Epithelial cell of prostate (primary cell): ENCODE measurements around the gene PLA2G10.
"Not testable (repeated sequence)": the region's sequence is repeated elsewhere in the genome, so short reads cannot be mapped to it uniquely, and the experiment has no call there.

Experiments
- DNase-seq: peaks from one replicate; pipeline ENCODE4 v3.0.0-alpha.2; 2011; ENCODE audit warnings: low read depth, low spot score
- H3K27ac ChIP-seq: fragments of 450-650 bp; 2 replicates; pipeline ENCODE4 v1.5.1; 2017; ENCODE audit warnings: mild to moderate bottlenecking

PLA2G10 gene

DNA sequence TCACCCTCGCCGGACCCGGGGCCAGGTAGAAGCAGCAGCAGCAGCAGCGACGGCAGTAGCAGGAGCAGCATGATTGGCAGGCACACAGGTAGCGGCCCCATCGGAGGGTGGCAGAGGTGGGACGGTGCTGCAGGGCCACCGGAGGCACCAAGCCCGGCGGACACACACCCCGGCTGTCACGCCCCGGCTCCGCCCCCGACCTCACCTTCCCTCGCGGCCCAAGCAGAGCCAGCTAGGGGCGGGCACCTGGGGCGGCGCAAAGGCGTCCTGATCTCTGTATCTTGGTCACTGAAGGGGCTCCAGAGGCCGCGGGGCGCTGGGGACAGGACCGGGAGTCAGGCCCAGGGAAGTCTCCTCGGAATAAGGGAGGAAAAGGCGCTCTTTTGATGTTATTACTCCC lies at the start of gene PLA2G10:
Gene PLA2G10 (minus strand): TSS at position 180 of the 400 bp plus-strand sequence. CDS start 79 bp downstream, at position 101.
- H3K27ac ChIP-seq, result not testable (repeated sequence)

DNA sequence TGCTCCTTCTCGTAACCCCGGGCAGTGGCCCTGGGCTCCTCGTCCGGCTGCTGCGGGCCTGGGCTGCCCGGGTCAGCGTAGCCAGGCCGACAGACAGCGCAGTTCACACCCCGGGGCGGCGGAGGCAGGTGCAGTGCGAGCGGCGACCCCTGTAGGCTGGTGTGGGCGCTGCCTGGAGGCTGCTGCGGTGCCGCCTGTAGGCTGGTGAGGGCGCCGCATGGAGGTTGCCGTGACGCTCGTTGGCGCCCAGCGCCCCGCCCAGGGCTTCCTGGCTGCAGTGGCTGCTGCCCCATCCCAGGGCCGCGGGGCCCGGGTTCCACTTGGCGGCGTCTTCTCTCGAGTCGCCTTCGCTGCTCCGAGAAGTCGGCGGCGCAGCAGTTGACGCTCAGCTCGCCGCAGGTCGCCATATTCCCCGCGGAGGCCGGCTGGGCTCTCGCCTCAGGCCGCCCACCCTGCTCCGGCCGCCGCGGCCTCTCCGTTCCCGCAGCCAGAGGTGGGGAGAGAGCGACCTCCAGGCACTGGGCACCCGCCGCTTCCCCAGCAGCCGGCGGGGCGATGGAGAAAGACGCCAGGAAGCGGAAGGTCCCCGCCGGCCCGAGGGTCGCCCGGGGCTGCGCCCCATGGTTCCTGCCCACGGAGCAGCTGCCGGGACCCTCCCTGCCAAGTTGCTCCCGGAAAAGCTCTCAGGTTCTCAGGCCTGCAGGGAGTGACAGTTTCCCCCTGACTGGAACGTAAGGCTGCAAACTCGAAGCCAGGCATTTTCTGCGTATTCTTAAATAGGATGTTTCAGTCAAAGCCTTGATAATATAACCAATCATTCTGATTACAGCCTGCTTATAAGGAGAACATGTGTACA lies 48.4 kb upstream of the PLA2G10 start, which contains the start of gene NPIPA2:
Gene NPIPA2 (plus strand): TSS at position 261 of the 856 bp plus-strand sequence. CDS start 5,533 bp downstream, outside the sequence.
- H3K27ac ChIP-seq, DNase-seq: not testable (repeated sequence)

More for the DNA sequence above, at the start of gene PLA2G10:
- DNase-seq, result not testable (repeated sequence)

DNA sequence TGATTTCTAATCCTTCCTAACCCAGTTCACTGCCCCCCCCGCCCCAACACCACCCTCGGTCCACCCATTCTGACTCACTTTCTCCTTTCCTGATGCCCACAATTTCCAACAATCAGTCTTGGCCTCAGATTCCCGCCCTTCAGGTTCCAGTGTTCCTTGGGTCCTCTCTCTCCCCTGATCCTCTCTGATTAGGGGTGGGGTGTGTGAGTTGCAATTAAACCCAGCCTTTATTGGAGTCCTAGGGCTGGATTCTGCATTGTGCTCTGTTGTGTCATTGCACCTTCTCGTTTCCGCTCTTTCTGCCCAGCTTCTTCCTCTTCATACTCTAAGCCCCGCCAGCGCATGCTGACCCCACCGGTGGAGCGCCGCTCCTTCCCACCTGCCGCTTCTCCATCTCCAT lies 47.7 kb upstream of the PLA2G10 start:
- H3K27ac ChIP-seq, DNase-seq: not testable (repeated sequence)

- not testable (repeated sequence) for H3K27ac ChIP-seq, DNase-seq
These were observed 46.8 kb upstream of the PLA2G10 start for GRCh38 chr16:14740832-14741385.

DNA sequence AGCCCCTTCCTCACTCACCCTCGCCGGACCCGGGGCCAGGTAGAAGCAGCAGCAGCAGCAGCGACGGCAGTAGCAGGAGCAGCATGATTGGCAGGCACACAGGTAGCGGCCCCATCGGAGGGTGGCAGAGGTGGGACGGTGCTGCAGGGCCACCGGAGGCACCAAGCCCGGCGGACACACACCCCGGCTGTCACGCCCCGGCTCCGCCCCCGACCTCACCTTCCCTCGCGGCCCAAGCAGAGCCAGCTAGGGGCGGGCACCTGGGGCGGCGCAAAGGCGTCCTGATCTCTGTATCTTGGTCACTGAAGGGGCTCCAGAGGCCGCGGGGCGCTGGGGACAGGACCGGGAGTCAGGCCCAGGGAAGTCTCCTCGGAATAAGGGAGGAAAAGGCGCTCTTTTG lies 39.1 kb upstream of the PLA2G10 start:
- DNase-seq, H3K27ac ChIP-seq: not testable (repeated sequence)

DNA sequence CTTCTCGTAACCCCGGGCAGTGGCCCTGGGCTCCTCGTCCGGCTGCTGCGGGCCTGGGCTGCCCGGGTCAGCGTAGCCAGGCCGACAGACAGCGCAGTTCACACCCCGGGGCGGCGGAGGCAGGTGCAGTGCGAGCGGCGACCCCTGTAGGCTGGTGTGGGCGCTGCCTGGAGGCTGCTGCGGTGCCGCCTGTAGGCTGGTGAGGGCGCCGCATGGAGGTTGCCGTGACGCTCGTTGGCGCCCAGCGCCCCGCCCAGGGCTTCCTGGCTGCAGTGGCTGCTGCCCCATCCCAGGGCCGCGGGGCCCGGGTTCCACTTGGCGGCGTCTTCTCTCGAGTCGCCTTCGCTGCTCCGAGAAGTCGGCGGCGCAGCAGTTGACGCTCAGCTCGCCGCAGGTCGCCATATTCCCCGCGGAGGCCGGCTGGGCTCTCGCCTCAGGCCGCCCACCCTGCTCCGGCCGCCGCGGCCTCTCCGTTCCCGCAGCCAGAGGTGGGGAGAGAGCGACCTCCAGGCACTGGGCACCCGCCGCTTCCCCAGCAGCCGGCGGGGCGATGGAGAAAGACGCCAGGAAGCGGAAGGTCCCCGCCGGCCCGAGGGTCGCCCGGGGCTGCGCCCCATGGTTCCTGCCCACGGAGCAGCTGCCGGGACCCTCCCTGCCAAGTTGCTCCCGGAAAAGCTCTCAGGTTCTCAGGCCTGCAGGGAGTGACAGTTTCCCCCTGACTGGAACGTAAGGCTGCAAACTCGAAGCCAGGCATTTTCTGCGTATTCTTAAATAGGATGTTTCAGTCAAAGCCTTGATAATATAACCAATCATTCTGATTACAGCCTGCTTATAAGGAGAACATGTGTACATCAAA lies 9.3 kb upstream of the PLA2G10 start, which contains the start of gene NPIPA3:
Gene NPIPA3 (plus strand): TSS at position 256 of the 856 bp plus-strand sequence. CDS start 5,533 bp downstream, outside the sequence.
- H3K27ac ChIP-seq, DNase-seq: not testable (repeated sequence)

GRCh38 chr16:14702672-14703071 lies 8.6 kb upstream of the PLA2G10 start:
- not testable (repeated sequence) for DNase-seq, H3K27ac ChIP-seq

GRCh38 chr16:14701859-14702258 lies 7.8 kb upstream of the PLA2G10 start:
- DNase-seq, H3K27ac ChIP-seq: not testable (repeated sequence)

DNA sequence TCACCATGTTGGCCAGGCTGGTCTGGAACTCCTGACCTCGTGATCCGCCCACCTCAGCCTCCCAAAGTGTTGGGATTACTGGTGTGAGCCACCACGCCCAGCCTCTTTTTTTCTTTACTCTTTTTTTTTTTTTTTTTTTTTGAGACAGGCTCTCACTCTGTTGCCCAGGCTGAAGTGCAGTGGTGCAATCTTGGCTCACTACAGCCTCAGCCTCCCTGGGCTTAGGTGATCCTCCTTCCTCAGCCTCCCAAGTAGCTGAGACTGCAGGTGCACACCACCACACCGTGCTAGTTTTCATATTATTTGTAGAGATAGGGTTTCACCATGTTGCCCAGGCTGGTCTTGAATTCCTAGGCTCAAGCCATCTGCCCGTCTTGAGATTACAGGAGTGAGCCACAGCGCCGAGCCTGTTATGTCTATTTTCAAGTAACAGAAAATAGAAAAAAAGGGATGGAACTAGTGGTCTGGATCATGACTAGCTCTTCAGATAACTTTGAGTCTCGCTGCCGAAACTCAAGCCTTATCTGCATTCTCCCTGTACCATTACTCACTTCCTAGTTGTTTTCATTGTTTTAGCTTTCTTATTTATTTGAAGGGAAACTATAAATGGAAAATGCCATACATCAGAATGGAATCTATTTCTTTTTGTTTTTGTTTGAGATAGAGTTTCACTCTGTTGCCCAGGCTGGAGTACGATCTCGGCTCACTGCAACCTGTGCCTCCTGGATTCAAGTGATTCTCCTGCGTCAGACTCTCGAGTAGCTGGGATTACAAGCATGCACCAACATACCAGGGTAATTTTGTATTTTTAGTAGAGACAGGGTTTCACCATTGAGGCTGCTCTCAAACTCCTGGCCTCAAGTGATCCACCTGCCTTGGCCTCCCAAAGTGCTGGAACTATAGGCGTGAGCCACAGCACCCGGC lies 8.0 kb downstream of the PLA2G10 start:
- DNase-seq, H3K27ac ChIP-seq: not testable (repeated sequence)

DNA sequence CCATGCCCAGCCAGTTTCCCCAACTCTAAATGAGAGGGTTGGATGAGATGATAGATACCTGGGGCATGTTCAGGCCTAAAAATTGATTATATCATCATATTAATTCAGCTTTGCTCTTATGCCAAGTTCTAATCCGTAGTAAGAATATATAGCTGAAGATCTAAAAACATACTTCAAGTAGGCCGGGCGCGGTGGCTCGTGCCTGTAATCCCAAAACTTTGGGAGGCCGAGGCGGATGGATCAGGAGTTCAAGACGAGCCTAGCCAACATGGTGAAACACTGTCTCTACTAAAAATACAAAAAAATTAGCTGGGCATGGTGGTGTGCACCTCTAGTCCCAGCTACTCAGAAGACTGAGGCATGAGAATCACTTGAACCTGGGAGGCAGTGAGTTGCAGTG lies 12.0 kb downstream of the PLA2G10 start:
- no peak for DNase-seq

DNA sequence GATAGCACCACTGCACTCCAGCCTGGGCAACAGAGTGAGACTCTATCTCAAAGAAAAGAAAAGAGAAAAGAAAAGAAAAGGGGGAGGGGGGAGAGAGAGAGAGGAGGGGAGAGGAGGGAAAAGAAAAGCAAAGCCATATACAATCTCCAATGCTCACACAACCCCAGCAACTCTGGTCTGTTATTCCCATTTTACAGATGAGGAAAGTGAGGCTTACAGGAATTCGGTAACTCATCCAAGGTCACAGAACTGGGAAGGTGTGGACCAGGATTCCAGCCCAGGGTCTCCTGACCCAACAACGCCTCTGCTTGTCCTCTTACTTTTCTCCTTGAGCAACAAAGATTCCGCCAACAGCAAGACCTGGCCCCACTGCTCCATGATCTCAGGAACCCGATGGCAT lies 13.0 kb downstream of the PLA2G10 start:
- DNase-seq, result no peak
- no peak overlapping the region for H3K27ac ChIP-seq

More for the DNA sequence above, 12.0 kb downstream of the PLA2G10 start:
- no peak overlapping the region for H3K27ac ChIP-seq

GRCh38 chr16:14680396-14680795 lies 13.7 kb downstream of the PLA2G10 start:
- not testable (repeated sequence) for H3K27ac ChIP-seq, DNase-seq

DNA sequence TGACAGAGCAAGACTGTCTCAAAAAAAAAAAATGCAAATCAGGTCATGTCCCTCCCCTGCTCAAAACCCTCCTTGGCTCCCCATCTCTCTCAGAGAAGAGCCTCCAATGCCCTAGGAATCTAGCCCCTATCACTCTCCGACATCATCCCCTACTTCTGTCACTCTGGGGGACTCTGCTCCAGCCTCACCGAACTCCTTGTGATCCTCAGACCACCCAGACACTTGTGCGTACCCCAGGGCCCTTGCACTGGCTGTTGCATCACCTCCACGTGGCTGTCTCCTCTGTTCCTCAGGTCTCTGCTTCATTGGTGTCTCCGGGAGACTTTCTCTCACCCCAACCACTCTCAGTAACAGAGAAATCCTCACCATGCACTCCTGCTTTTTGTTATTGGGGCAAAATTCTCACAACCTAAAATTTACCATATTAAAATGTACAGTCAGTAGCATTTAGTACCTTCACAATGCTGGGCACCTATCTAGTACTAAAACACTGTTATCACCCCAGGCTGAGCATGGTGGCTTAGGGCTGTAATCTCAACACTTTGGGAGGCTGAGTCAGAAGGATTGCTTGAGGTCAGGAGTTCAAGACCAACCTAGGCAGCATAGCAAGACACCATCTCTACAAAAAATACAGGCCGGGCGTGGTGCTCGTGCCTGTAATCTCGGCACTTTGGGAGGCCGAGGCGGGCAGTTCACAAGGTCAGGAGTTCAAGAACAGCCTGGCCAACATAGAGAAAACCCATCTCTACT lies 15.2 kb downstream of the PLA2G10 start:
- DNase-seq, result no peak
- H3K27ac ChIP-seq, result no peak overlapping the region

GRCh38 chr16:14677627-14678026 lies 16.5 kb downstream of the PLA2G10 start:
- H3K27ac ChIP-seq, result no peak overlapping the region
- DNase-seq, result no peak

DNA sequence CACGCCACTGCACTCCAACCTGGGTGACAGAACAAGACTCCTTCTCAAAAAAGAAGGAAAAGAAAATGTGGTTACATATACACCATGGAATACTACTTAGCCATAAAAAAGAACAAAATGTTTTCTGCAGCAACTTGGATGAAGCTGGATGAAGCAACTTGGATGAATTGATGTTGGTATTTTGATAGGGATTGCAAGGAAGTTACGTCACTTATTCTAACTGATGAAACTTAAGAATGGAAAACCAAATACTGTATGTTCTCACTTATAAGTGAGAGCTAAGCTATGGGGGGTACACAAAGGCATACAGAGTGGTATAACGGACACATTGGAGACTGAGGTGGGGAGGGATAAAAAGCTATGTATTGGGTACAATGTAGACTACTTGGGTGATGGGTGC lies 17.5 kb downstream of the PLA2G10 start:
- H3K27ac ChIP-seq, result no peak overlapping the region
- DNase-seq, result no peak

DNA sequence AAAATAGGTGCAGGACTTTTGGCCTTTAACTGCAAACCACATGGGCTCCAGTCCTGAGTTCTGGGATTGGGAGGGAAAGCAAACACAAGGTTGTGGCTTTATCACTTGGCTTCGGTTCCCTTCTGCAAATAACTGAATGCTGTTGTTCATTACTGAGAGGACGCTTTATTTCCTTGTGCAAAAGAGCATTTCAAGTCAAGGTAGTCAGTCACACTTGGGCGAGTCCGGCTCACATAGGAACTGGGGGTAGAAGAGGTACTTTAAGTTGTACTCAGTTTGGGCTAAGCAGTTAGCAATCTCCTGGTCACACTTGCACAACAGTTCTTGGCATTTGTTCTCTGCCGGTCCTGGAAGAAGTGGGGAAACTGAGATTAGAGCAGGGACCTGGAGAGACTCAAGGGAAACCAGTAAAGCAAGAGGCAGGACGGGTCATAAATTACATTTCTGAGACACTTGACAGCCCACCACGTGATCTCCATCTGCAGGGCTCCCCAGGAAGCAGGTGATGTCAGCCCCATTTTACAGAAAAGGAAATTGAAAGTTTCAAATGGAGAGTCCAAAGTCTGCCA lies 21.6 kb downstream of the PLA2G10 start:
- DNase-seq, result no peak
- H3K27ac ChIP-seq, result no peak overlapping the region

GRCh38 chr16:14669776-14670175 lies 24.3 kb downstream of the PLA2G10 start:
- no peak overlapping the region for H3K27ac ChIP-seq
- no peak for DNase-seq

GRCh38 chr16:14668556-14669223 lies 25.4 kb downstream of the PLA2G10 start:
- H3K27ac ChIP-seq, result no peak overlapping the region
- no peak for DNase-seq
